Type B pancreatic cell (in vitro differentiated cells): ENCODE results near the gene RAMP3. TPM values are rescaled to one million over a fixed set of nuclear protein-coding genes. Genes with fewer than 3 reads are reported as not detected.

Source experiments
- DNase-seq: peaks from one replicate; pipeline ENCODE4 v3.0.0; 2021; ENCODE audit warnings: mixed read lengths; ENCODE audit not compliant: unreplicated experiment; ENCODE audit errors: extremely low spot score
- H3K27ac Mint-ChIP-seq: 2 replicates; pipeline ENCODE4 v1.8.0; 2021; ENCODE audit warnings: mild to moderate bottlenecking, mixed read lengths
- H3K27me3 Mint-ChIP-seq: 2 replicates; pipeline ENCODE4 v1.8.0; 2021; ENCODE audit warnings: mixed read lengths
- H3K36me3 Mint-ChIP-seq: 2 replicates; pipeline ENCODE4 v1.8.0; 2021; ENCODE audit warnings: mixed read lengths
- H3K4me1 Mint-ChIP-seq: one replicate; pipeline ENCODE4 v1.8.0; 2021; ENCODE audit warnings: mixed read lengths; ENCODE audit not compliant: unreplicated experiment
- H3K4me3 Mint-ChIP-seq: 2 replicates; pipeline ENCODE4 v1.8.0; 2021; ENCODE audit warnings: mild to moderate bottlenecking, mixed read lengths
- H3K9me3 Mint-ChIP-seq: 2 replicates; pipeline ENCODE4 v1.8.0; 2021; ENCODE audit warnings: mixed read lengths
- CTCF ChIP-seq: fragments of 200-600 bp; sonication (generic); conservative IDR thresholded peaks from 2 replicates; pipeline ENCODE4 v1.5.0; 2021; ENCODE audit warnings: antibody characterized with exemption, mild to moderate bottlenecking
- total RNA-seq: library from RNA; stranded (reverse); gene quantifications from 2 replicates; pipeline ENCODE4 v1.2.1, GENCODE V29; 2021; ENCODE audit warnings: low replicate concordance

Gene RAMP3
- total RNA-seq, 1 donor from 2014 or later = 0.70 TPM

- no peak overlapping the region for H3K4me3 Mint-ChIP-seq
- H3K27ac Mint-ChIP-seq = no peak overlapping the region
- H3K9me3 Mint-ChIP-seq = no peaks in the 10 kb centered on the region
- H3K4me1 Mint-ChIP-seq = peaks cover 4% of the 10 kb centered on the region
- DNase-seq = peak; percentile 47
- H3K36me3 Mint-ChIP-seq = no peaks in the 10 kb centered on the region
- no peak for TF ChIP-seq CTCF
- H3K27me3 Mint-ChIP-seq = peaks cover 20% of the 10 kb centered on the region
Measured at GRCh38 chr7:45188736-45189135, 31.1 kb downstream of the RAMP3 start.

DNA sequence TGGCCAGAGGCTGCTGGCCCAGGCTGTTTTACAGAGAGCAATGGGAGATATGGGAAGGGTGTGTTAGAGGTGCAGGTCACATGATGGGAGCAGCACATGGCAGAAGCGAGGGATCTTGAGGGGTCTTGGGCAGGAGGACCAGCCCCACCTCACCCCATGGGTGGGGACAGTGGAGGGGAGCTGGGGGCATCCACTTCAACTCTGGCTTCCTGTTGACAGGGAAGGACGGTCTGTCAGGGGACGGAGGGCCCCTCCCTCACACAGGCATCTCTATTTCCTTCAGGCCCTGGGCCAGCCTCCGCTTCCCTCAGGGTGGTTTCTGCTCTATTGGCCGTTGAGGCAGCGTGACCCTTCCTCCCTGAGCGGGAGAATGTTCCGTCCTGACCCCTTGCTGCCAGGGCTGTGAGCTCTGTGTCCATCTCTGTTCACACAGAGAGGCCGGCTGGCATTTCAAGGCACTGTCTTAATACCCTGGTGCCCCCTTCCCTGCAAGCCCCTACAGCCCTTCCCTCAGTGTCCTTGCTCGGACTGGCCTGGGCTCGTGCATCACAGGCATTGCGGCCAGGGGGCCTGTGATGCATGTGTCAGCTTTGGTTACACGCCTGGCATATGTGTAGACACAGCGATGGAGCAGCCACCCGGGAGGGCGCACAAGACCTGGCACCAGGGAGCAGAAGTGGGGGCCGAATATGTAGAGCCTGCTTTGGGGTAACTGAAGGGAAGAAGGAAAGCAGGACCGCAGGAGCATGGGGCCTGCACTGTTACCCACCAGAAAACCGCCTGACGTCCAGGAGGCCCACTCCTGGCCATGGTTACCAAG, 31.8 kb downstream of the RAMP3 start:
- H3K4me3 Mint-ChIP-seq = no peak overlapping the region
- H3K9me3 Mint-ChIP-seq = no peaks in the 10 kb centered on the region
- no peak overlapping the region for H3K27ac Mint-ChIP-seq
- peak; percentile 60 for DNase-seq
- no peak for TF ChIP-seq CTCF
- peaks cover 4% of the 10 kb centered on the region for H3K4me1 Mint-ChIP-seq
- H3K27me3 Mint-ChIP-seq = peaks cover 20% of the 10 kb centered on the region
- no peaks in the 10 kb centered on the region for H3K36me3 Mint-ChIP-seq

GRCh38 chr7:45190406-45191165, 33.0 kb downstream of the RAMP3 start:
- H3K36me3 Mint-ChIP-seq = no peaks in the 10 kb centered on the region
- H3K9me3 Mint-ChIP-seq = no peaks in the 10 kb centered on the region
- no peak for TF ChIP-seq CTCF
- H3K27ac Mint-ChIP-seq = no peak overlapping the region
- H3K27me3 Mint-ChIP-seq = peaks cover 20% of the 10 kb centered on the region
- peak; percentile 52 for DNase-seq
- no peak overlapping the region for H3K4me3 Mint-ChIP-seq
- peaks cover 4% of the 10 kb centered on the region for H3K4me1 Mint-ChIP-seq

DNA sequence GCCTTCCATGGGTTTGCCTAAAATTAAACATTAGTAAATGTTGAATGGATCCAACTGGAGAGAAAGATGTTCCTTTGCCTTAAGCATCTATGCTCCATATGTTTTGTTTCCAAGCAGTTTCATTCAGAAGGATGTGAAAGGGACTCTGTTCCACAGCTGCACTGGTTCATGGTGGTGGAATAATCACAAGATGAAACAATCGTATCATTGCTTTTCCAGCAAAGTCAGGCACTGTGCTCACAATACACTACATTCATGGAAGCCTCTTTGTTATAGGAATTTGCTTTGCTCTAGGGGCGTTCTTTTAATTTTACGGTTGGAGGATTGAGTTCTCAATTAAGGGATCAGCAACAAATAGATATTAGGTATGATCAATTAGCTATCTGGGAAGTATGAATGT, 33.8 kb downstream of the RAMP3 start:
- DNase-seq = no peak
- H3K4me3 Mint-ChIP-seq = no peak overlapping the region
- no peaks in the 10 kb centered on the region for H3K9me3 Mint-ChIP-seq
- H3K36me3 Mint-ChIP-seq = no peaks in the 10 kb centered on the region
- H3K27ac Mint-ChIP-seq = no peak overlapping the region
- TF ChIP-seq CTCF = no peak
- peaks cover 16% of the 10 kb centered on the region for H3K27me3 Mint-ChIP-seq
- H3K4me1 Mint-ChIP-seq = peaks cover 4% of the 10 kb centered on the region

DNA sequence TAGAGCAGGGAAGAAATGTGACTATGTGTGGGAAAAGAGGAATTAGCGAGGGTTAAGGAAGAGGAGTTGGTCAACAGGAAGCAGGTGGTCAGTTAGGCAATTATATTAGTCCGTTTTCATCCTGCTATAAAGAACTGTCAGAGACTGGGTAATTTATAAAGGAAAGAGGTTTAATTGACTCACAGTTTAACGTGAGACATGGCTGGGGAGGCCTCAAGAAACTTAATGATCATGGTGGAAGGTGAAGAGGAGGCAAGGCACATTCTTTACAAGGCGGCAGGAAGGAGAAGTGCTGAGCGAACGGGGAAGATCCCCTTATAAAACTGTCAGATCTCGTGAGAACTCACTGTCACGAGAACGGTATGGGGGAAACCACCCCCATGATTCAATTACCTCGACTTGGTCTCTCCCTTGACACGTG, 35.0 kb downstream of the RAMP3 start:
- no peaks in the 10 kb centered on the region for H3K9me3 Mint-ChIP-seq
- H3K27ac Mint-ChIP-seq = no peak overlapping the region
- no peak for TF ChIP-seq CTCF
- peaks cover 4% of the 10 kb centered on the region for H3K4me1 Mint-ChIP-seq
- no peak for DNase-seq
- H3K36me3 Mint-ChIP-seq = no peaks in the 10 kb centered on the region
- H3K4me3 Mint-ChIP-seq = no peak overlapping the region
- peaks cover 11% of the 10 kb centered on the region for H3K27me3 Mint-ChIP-seq
